Adrenal gland (tissue), 12 donors: Measurements from ENCODE around the gene TCERG1L. TPM values are rescaled to one million over a fixed set of nuclear protein-coding genes. Genes with fewer than 3 reads are reported as not detected.

ENCODE experiments used
- DNase-seq, 7 donors: peaks; one replicate each; pipeline ENCODE4 v3.0.0-alpha.2; 2019 to 2020
- H3K27ac ChIP-seq, 5 donors: fragments of 200-600 bp; sonication (generic) in 4 of 5; 1 replicate in 3 of 5; 2 replicates in 2 of 5; pipeline versions ENCODE4 v1.5.1 to v1.8.0; 2016 to 2020; ENCODE audit warnings: mild to moderate bottlenecking in 1 of 5
- H3K27me3 ChIP-seq: fragments of 200-600 bp; 2 replicates; pipeline ENCODE4 v1.8.0; 2021
- H3K36me3 ChIP-seq, 2 donors: fragments of 200-600 bp; replicated peaks in 1 of 2; 1 replicate in 1 of 2; 2 replicates in 1 of 2; pipeline versions ENCODE4 v1.5.1 to v1.8.0; 2018 to 2022
- H3K4me1 ChIP-seq, 2 donors: fragments of 200-600 bp; replicated peaks in 1 of 2; 1 replicate in 1 of 2; 2 replicates in 1 of 2; pipeline versions ENCODE4 v1.5.1 to v1.8.0; 2018 to 2021
- H3K4me3 ChIP-seq, 4 donors: fragments of 200-600 bp; sonication (generic) in 3 of 4; one replicate each; pipeline ENCODE4 v1.5.1; 2016 to 2018
- H3K9me3 ChIP-seq, 3 donors: fragments of 200-600 bp; sonication (generic) in 1 of 3; replicated peaks in 1 of 3; 1 replicate in 2 of 3; 2 replicates in 1 of 3; pipeline versions ENCODE4 v1.5.1 to v1.8.0; 2016 to 2021
- POLR2A ChIP-seq, 2 donors: fragments of 450-650 bp; IDR thresholded peaks; one replicate each; pipeline ENCODE4 v1.6.1; 2017; ENCODE audit warnings: antibody characterized with exemption in 2 of 2, mild to moderate bottlenecking in 2 of 2, moderate library complexity in 1 of 2
- WGBS, 4 donors: extraction: QIAGEN DNeasy Blood & Tissue Kit in 2 of 4; methylation state at CpG; one replicate each; pipeline versions ENCODE4 v1.1.5 to v1.1.7; 2013 to 2017; 5-methylcytosine and 5-hydroxymethylcytosine counted together
- intact Hi-C, 2 donors: fragments of 100-400 bp; cut with DNase I; formaldehyde crosslinking; loops; one replicate each; pipeline versions ENCODE4 v1.14.1 to v1.15.0; 2022 to 2023
- polyA plus RNA-seq, 3 donors: library from polyadenylated mRNA; stranded (reverse); fragments of 200-250 nt in 2 of 3; fragments of 350-450 nt in 1 of 3; fragmentation: Illumina TruSeq in 1 of 3; extraction: RNeasy Lipid Tissue Mini Kit (QIAGEN cat#74804) in 1 of 3; gene quantifications; one replicate each; pipeline ENCODE4 v1.2.3, GENCODE V29; 2013 to 2014
- total RNA-seq, 9 donors: library from RNA; depleted of rRNA in 4 of 9; stranded (reverse); fragments of >200 nt in 4 of 9; fragments of 120-200 nt in 1 of 9; fragmentation: NEBNext Ultra II Directional in 1 of 9; extraction: Animal tissue kit (Norgen Biotek cat#: 25700) in 1 of 9; gene quantifications; one replicate each; pipeline versions ENCODE4 v1.1.0 to v1.2.4, GENCODE V29; 2013 to 2023
- TF ChIP-seq, protein P1 (sequence below), 6 experiments: fragments of 450-650 bp in 4 of 6; fragments of 200-600 bp in 2 of 6; sonication (generic) in 1 of 6; IDR thresholded peaks; 1 replicate in 5 of 6; 2 replicates in 1 of 6; pipeline versions ENCODE4 v1.5.1 to v1.8.0; 2016 to 2021; ENCODE audit warnings: antibody characterized with exemption in 6 of 6, mild to moderate bottlenecking in 2 of 6, moderate library complexity in 1 of 6
- donor health status: healthy with polysubstance abuse.
- donor health status: Bipolar disorder and iron deficiency.
- donor health status: DM: yes; HTN: yes; CAD: no.
- donor health status: DM: no; HTN: no; CAD: no.
- donor health status: DM: no; HTN: no; CAD: no.
- donor health status: DM: yes; HTN: yes; CAD: no.

The TCERG1L gene
- total and polyA plus RNA-seq, 12 donors: 0.17 to 3.4 (median 0.97) TPM

DNA sequence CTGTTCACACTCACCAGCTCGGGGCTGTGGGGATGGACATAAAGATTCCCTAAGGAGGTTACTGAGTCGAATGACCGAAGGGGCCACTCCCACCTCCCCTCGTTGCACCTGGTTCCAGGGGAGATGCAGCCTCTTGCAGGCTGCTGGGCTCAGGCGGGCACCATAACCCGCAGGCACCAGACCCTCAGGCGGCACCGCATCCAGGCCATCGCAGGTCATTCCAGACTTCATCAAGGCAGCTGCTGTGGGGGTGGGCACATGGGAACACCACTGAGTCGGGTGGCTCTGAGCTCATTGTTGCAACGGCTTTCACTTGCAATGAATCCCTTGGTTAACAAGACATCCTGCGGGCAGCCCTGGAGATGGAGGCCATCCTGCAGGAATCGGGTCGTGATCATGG, 221.7 kb downstream of the TCERG1L start:
- intact Hi-C loops: no loop called here
- no peak for DNase-seq
- peaks cover 0 to 3% of the 10 kb centered on the region in 2 donors for H3K4me1 ChIP-seq
- WGBS, 4 donors: 92 to 96% (median 96%) methylated on average over 4 to 14 of the region's 14 CpGs
- H3K4me3 ChIP-seq: no peak overlapping the region
- H3K36me3 ChIP-seq: no peaks in the 10 kb centered on the region
- no peaks in the 10 kb centered on the region for H3K27me3 ChIP-seq
- H3K27ac ChIP-seq: no peak overlapping the region
- no peak for TF ChIP-seq POLR2A (IDR thresholded peaks at IDR 0.05)
- TF ChIP-seq, protein P1, sequence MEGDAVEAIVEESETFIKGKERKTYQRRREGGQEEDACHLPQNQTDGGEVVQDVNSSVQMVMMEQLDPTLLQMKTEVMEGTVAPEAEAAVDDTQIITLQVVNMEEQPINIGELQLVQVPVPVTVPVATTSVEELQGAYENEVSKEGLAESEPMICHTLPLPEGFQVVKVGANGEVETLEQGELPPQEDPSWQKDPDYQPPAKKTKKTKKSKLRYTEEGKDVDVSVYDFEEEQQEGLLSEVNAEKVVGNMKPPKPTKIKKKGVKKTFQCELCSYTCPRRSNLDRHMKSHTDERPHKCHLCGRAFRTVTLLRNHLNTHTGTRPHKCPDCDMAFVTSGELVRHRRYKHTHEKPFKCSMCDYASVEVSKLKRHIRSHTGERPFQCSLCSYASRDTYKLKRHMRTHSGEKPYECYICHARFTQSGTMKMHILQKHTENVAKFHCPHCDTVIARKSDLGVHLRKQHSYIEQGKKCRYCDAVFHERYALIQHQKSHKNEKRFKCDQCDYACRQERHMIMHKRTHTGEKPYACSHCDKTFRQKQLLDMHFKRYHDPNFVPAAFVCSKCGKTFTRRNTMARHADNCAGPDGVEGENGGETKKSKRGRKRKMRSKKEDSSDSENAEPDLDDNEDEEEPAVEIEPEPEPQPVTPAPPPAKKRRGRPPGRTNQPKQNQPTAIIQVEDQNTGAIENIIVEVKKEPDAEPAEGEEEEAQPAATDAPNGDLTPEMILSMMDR (IDR thresholded peaks at IDR 0.05): no peak
- H3K9me3 ChIP-seq: no peaks in the 10 kb centered on the region

DNA sequence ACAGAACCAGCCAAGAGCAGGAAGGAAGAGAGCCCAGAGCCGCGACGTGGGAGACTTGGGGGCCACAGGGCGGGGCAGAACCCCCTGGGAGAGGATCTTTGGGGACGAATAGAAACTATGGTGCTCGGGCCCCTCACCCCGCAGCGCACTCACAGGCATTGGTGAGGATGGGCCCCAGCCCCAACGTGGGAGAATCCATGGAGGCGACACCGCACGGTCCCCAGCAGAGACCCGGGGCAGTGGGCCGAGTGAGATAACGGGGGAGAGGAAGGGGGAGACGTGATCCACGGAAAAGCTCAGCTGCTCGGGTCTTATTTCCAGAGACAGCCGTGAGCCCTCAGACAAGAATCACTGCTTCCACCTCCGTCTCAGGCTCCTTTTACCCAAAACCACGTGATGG, 222.4 kb downstream of the TCERG1L start:
- TF ChIP-seq, protein P1 (IDR thresholded peaks at IDR 0.05): no peak
- TF ChIP-seq POLR2A (IDR thresholded peaks at IDR 0.05): no peak
- Histone ChIP-seq H3K27me3 (no peaks in the 10 kb centered on the region), H3K27ac (no peak overlapping the region), H3K36me3 (no peaks in the 10 kb centered on the region), H3K4me3 (no peak overlapping the region), H3K4me1 (no peaks in the 10 kb centered on the region), H3K9me3 (no peaks in the 10 kb centered on the region)
- DNase-seq: no peak
- whole genome bisulfite sequencing, 4 donors: 90 to 92% (median 91%) methylated on average over 19 to 21 of the region's 21 CpGs
- intact Hi-C loops: no loop called here

DNA sequence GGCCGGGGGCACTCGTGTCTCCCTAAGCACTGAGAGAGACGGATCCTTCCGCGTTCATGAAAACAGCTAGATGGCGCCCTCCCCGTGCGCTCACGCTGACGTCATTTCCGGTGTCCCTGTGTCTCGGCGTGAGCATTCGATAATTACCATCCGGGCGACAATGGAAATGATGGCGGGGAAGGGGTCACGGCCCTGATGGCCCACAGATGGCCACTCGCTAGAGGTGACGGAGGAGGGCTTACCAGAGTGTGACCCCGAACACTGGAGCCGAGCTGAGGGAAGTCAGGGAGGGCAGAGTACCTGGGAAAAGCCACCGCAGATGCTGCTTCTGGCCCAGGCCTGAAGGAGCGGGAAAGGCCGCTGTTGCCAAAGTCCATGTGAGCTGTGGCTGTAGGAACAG, 222.9 kb downstream of the TCERG1L start:
- no peak for DNase-seq
- Histone ChIP-seq H3K36me3 (no peaks in the 10 kb centered on the region), H3K27me3 (no peaks in the 10 kb centered on the region), H3K9me3 (no peaks in the 10 kb centered on the region), H3K4me1 (no peaks in the 10 kb centered on the region), H3K27ac (no peak overlapping the region), H3K4me3 (no peak overlapping the region)
- 89 to 92% (median 91%) methylated on average over 25 of the region's 25 CpGs for WGBS, 4 donors
- no peak for TF ChIP-seq POLR2A (IDR thresholded peaks at IDR 0.05)
- TF ChIP-seq, protein P1 (IDR thresholded peaks at IDR 0.05): no peak
- intact Hi-C loops: no loop called here

DNA sequence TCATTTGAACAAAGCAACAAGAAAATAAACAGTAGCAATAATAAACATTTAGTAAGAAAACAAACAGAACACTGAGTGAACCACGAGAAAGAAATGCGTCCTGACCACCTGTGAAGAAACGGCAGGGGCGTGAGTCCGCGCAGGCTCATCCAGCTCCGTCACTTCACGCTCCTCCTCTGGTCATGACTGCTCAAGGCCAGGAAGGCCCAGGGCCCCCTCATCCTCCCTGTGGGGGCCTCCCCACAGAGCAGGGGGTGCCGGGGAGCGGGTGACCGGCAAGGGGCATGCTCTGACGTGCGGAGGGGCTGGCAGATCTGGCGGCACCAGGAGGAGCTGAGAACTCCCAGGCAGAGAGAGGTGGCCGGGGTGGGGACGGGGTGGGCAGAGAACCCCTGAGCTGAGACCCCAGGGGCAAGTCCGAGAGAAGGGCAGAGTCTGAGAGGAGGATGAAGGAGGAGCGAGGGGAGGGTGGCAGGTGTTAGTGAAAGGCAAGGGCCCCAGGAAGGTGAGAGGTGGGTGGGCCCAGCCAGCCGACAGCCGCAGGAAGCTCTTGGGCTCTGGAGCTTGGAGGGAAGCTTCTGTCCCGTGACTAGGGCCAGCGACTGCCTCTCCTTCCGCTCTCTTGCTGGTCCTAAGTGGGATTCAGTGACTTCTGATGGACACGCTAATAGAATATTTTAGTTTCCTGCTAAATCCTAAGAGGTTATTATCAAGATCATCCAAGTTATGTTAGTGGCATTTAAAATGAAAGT, 223.9 kb downstream of the TCERG1L start:
- DNase-seq: no peak

More for the DNA sequence above, 223.9 kb downstream of the TCERG1L start:
- Histone ChIP-seq H3K4me3 (no peak overlapping the region), H3K27me3 (no peaks in the 10 kb centered on the region), H3K4me1 (peaks cover 9% of the 10 kb centered on the region in 2 donors), H3K36me3 (no peaks in the 10 kb centered on the region), H3K9me3 (no peaks in the 10 kb centered on the region), H3K27ac (no peak overlapping the region)
- 88 to 93% (median 90%) methylated on average over 20 to 24 of the region's 24 CpGs for WGBS, 4 donors
- intact Hi-C loops: no loop called here
- TF ChIP-seq, protein P1 (IDR thresholded peaks at IDR 0.05): no peak
- TF ChIP-seq POLR2A (IDR thresholded peaks at IDR 0.05): no peak
